Tibial nerve (tissue), 4 donors: Measurements from ENCODE around the gene SLC2A6. TPM values are rescaled to one million over a fixed set of nuclear protein-coding genes. Genes with fewer than 3 reads are reported as not detected.

Experiments
- DNase-seq, 2 donors: peaks; one replicate each; pipeline ENCODE4 v3.0.0-alpha.2; 2019; ENCODE audit warnings: low spot score in 2 of 2
- H3K27ac ChIP-seq, 4 donors: fragments of 200-600 bp; sonication (generic) in 3 of 4; one replicate each; pipeline ENCODE4 v1.5.1; 2017 to 2019; ENCODE audit warnings: mild to moderate bottlenecking in 1 of 4
- H3K27me3 ChIP-seq, 2 donors: fragments of 200-600 bp; sonication (generic) in 1 of 2; one replicate each; pipeline versions ENCODE4 v1.5.1 to v1.6.0; 2017 to 2019
- H3K36me3 ChIP-seq, 3 donors: fragments of 200-600 bp; sonication (generic); one replicate each; pipeline ENCODE4 v1.5.1; 2018 to 2019
- H3K4me1 ChIP-seq, 4 donors: fragments of 200-600 bp; sonication (generic) in 3 of 4; one replicate each; pipeline ENCODE4 v1.5.1; 2017 to 2019
- H3K4me3 ChIP-seq, 4 donors: fragments of 200-600 bp; sonication (generic) in 3 of 4; one replicate each; pipeline ENCODE4 v1.5.1; 2017 to 2019; ENCODE audit warnings: mild to moderate bottlenecking in 1 of 4, moderate library complexity in 1 of 4
- H3K9me3 ChIP-seq, 4 donors: fragments of 200-600 bp; sonication (generic) in 3 of 4; one replicate each; pipeline ENCODE4 v1.5.1; 2017 to 2019
- EP300 ChIP-seq, 2 donors: sonication (generic); formaldehyde crosslinking; IDR thresholded peaks; one replicate each; pipeline ENCODE4 v1.6.1; 2017; ENCODE audit warnings: antibody characterized with exemption in 2 of 2, mild to moderate bottlenecking in 1 of 2
- POLR2A ChIP-seq, 2 donors: fragments of 450-650 bp; IDR thresholded peaks; one replicate each; pipeline ENCODE4 v1.6.1; 2017; ENCODE audit warnings: antibody characterized with exemption in 2 of 2, mild to moderate bottlenecking in 2 of 2, moderate library complexity in 2 of 2
- WGBS, 2 donors: methylation state at CpG; one replicate each; pipeline ENCODE4 v1.1.5; 2018; 5-methylcytosine and 5-hydroxymethylcytosine counted together
- total RNA-seq, 4 donors: library from RNA; depleted of rRNA; stranded (reverse); fragments of >200 nt; gene quantifications; one replicate each; pipeline ENCODE4 v1.1.0, GENCODE V29; 2016
- TF ChIP-seq, protein P1 (sequence below), 5 experiments: fragments of 200-600 bp in 3 of 5; fragments of 450-650 bp in 2 of 5; sonication (generic) in 3 of 5; IDR thresholded peaks; one replicate each; pipeline ENCODE4 v1.5.1; 2016 to 2019; ENCODE audit warnings: antibody characterized with exemption in 5 of 5, mild to moderate bottlenecking in 3 of 5, moderate library complexity in 2 of 5

Gene SLC2A6
- total RNA-seq, 4 donors from 2014 or later, result 2.1 to 6.3 (median 3.0) TPM

DNA sequence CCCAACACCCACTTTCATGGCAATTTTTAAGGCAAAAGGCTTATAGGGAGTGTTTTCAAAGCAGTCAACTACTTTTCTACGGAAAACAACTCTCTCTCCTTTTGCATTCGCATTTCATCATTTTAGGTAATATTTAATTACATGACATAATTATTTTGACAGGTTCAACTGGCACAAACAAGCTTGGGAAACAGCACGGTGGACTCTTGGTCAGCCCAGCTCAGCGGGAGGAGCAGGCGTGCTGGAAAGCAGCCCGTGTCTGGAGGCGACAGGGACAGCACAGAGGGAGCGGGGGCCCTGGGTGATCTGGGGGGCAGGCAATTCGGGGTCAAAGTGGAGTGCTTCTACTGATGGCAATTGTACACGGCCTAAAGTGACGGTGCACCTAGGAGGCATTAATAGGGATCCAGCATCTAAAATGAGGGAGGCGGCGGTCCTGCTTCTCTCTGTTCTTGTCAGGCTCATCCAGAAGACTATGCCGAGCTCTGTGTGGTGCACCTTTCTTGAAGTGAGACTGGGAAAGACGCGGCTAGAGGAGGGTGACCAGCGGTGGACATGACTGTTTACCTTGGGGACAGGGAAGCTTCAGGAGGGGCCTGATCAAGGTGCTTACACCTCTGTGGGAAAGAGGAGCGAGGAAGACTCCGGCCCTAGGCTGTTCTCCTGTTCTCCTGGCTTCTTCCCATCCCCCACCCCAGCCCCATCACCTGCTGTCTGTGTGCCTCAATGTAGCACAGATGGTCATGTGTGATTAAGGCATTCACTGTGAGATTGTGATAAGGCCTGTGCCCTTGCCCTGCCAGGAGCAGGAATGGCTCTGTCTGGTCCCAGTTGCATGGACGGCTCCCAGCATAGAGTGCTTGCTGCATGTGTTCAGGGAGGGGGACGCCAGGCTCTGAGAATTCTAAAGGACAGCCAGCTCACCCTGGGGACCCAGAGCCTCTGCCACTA lies 42.5 kb upstream of the SLC2A6 start:
- TF ChIP-seq, protein P1, sequence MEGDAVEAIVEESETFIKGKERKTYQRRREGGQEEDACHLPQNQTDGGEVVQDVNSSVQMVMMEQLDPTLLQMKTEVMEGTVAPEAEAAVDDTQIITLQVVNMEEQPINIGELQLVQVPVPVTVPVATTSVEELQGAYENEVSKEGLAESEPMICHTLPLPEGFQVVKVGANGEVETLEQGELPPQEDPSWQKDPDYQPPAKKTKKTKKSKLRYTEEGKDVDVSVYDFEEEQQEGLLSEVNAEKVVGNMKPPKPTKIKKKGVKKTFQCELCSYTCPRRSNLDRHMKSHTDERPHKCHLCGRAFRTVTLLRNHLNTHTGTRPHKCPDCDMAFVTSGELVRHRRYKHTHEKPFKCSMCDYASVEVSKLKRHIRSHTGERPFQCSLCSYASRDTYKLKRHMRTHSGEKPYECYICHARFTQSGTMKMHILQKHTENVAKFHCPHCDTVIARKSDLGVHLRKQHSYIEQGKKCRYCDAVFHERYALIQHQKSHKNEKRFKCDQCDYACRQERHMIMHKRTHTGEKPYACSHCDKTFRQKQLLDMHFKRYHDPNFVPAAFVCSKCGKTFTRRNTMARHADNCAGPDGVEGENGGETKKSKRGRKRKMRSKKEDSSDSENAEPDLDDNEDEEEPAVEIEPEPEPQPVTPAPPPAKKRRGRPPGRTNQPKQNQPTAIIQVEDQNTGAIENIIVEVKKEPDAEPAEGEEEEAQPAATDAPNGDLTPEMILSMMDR (IDR thresholded peaks at IDR 0.05), result no peak
- TF ChIP-seq EP300 (IDR thresholded peaks at IDR 0.05), result no peak
- TF ChIP-seq POLR2A (IDR thresholded peaks at IDR 0.05), result no peak
- Histone ChIP-seq H3K27me3 (peaks cover 0 to 7% of the 10 kb centered on the region in 2 donors), H3K4me1 (peaks cover 0 to 12% (median under 1%) of the 10 kb centered on the region in 4 donors), H3K27ac (no peak overlapping the region), H3K36me3 (no peaks in the 10 kb centered on the region), H3K4me3 (no peak overlapping the region), H3K9me3 (no peaks in the 10 kb centered on the region)
- no peak for DNase-seq
- 86 to 87% methylated on average over 20 to 21 of the region's 21 CpGs for WGBS, 2 donors

DNA sequence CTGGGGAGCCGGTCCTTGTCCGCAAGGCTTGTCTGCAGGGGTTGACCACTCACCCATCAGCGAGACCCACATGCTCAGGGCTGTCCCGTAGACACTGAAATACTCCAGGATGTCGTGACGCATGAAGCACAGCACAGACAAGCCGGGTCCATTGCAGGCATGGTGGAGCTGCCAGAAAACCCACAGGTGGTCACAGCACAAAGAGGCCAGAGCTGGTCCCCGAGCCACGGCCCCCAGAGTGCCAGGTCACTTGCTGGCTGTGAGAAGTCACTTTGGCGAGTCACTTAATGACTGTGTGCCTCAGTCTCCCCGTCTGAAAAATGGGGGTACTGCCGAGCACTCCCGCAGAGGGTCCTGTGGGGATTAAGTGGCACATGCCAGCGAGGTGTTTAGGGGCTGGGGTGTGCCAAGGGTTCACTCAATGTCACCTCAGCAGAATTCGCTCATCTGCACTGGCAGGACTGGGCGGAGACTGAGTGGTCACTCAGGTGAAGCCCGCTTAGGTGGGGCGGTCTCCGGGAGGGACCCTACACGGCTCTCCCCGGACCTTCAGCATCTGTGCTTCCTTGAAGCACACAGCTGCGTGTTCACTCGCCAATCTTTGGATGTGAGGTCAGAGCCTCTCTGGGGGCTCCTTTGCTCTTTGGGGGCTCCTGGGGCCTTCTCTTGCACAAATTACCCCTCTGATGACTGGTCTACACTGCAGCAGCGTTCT lies 41.4 kb upstream of the SLC2A6 start:
- TF ChIP-seq, protein P1 (IDR thresholded peaks at IDR 0.05), result no peak
- TF ChIP-seq EP300 (IDR thresholded peaks at IDR 0.05), result no peak
- no peak for TF ChIP-seq POLR2A (IDR thresholded peaks at IDR 0.05)
- H3K36me3 ChIP-seq, result no peaks in the 10 kb centered on the region
- H3K4me3 ChIP-seq, result no peak overlapping the region
- H3K27me3 ChIP-seq, result peaks cover 0 to 3% of the 10 kb centered on the region in 2 donors
- H3K27ac ChIP-seq, result no peak overlapping the region
- no peak for DNase-seq
- peaks cover 0 to 13% (median 0%) of the 10 kb centered on the region in 4 donors for H3K4me1 ChIP-seq
- H3K9me3 ChIP-seq, result no peaks in the 10 kb centered on the region
- 85 to 87% methylated on average over 16 to 19 of the region's 24 CpGs for WGBS, 2 donors

DNA sequence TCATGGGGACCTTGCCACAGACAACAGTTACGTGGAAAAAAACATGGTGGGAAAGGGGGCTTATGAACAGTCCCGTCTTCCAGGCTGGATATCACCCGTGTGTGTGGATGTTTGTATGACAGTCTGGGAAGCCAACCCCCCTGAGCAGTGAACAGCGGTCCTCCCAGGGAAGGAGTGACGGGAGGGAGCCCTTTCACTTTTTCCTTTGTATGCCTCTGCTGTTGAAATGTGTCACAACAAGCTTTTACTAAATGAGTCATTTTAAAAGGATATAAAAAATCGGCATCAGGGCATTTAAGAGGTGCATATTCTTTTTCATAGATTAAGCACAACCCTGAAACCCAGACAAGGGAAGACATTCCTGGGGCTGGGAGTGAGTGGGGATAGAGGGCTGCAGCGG lies 40.8 kb upstream of the SLC2A6 start:
- no peak for TF ChIP-seq POLR2A (IDR thresholded peaks at IDR 0.05)
- TF ChIP-seq, protein P1 (IDR thresholded peaks at IDR 0.05), result no peak
- no peak for TF ChIP-seq EP300 (IDR thresholded peaks at IDR 0.05)
- Histone ChIP-seq H3K9me3 (no peaks in the 10 kb centered on the region), H3K27ac (no peak overlapping the region), H3K27me3 (peaks cover 0 to 3% of the 10 kb centered on the region in 2 donors), H3K4me3 (no peak overlapping the region), H3K4me1 (peaks cover 0 to 19% (median under 1%) of the 10 kb centered on the region in 4 donors), H3K36me3 (no peaks in the 10 kb centered on the region)
- DNase-seq, result no peak
- 62% methylated on average over 7 of the region's 7 CpGs for WGBS, 2 donors

DNA sequence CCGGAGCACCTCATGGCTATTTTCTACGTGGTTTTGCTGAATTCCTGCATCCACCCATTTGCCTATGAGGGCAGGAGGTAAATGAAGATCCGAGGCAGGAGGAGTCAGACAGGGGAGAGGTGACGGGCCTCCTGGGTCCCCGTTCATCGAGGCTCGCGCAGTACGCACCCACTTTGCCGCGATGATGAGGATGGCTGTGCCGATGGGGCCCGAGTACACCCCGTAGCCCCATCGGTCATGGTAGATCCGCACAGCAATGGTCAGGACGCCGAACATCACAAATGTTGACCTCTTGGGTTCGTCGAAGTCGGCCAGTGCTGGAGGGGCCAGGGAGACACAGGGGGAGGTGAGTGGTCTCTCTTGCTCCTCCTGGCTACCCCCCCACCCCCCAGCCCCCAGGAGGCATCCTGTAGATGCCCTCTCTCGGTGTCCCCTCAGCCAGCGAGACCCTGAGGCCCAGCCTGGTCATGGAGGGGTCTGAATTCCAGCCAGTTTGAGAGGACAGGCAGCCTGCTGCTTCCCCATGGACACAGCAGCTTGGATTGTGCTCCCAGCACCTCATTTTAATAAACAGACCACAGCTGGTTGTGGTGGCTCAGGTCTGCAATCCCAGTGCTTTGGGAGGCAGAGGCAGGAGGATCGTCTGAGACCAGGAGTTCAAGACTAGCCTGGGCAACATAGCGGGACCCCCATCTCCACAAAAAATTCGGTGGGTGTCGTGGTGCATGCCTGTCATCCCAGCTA lies 40.0 kb upstream of the SLC2A6 start:
- peaks cover 0 to 3% of the 10 kb centered on the region in 2 donors for H3K27me3 ChIP-seq
- no peaks in the 10 kb centered on the region for H3K36me3 ChIP-seq
- 86 to 93% methylated on average over 25 to 26 of the region's 27 CpGs for WGBS, 2 donors
- TF ChIP-seq EP300 (IDR thresholded peaks at IDR 0.05), result no peak
- TF ChIP-seq POLR2A (IDR thresholded peaks at IDR 0.05), result no peak
- TF ChIP-seq, protein P1 (IDR thresholded peaks at IDR 0.05), result no peak
- H3K4me1 ChIP-seq, result peaks cover 0 to 25% (median 3%) of the 10 kb centered on the region in 4 donors
- no peaks in the 10 kb centered on the region for H3K9me3 ChIP-seq
- H3K4me3 ChIP-seq, result no peak overlapping the region
- no peak overlapping the region for H3K27ac ChIP-seq
- DNase-seq, result no peak
